Colon (tissue), 2 donors: ENCODE results near the gene MMP14.
"Not testable (repeated sequence)": the region's sequence is repeated elsewhere in the genome, so short reads cannot be mapped to it uniquely, and the experiment has no call there.

ENCODE experiments used
- FAIRE-seq: peaks from 2 replicates; lab custom pipeline; 2012; peaks lifted over from hg19 to GRCh38; lab: Jason Lieb, UNC
- donor health status: control.
- donor health status: control.

Gene MMP14

GRCh38 chr14:22842211-22843122 lies 6.1 kb downstream of the MMP14 start:
- FAIRE-seq: no peak

GRCh38 chr14:22843123-22843925 lies 6.9 kb downstream of the MMP14 start:
- no peak for FAIRE-seq

DNA sequence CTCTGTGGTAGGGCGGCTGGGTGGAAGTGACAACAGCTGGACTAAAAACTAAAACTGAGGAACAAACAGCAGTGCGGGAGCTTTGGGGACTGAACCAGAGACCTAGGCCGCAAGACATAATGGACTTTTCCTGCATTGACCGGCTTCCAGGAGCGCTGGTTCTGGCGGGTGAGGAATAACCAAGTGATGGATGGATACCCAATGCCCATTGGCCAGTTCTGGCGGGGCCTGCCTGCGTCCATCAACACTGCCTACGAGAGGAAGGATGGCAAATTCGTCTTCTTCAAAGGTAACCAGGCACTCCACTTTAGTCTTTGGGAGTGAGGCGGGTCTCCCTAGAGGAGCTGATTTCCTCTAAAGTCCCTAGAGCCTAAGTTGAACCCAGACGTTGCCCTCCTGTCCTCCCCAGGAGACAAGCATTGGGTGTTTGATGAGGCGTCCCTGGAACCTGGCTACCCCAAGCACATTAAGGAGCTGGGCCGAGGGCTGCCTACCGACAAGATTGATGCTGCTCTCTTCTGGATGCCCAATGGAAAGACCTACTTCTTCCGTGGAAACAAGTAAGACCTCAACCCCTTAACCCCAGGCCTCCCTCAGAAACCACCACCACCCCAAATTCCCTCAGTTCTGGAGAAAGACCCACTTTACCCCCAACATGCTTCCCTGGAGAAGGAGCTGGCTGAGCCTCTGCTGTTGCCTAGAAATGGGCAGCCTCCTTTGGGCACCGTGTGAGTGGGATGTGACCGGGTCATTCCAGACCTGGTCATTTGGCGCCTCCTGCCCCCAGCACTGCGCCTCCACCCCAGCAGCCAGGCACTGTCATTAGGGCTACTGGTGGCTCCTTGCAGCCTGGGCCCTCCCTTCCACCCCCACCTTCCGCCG lies 8.1 kb downstream of the MMP14 start:
- no peak for FAIRE-seq

- no peak for FAIRE-seq
Measured at GRCh38 chr14:22845103-22845394, 8.7 kb downstream of the MMP14 start.

DNA sequence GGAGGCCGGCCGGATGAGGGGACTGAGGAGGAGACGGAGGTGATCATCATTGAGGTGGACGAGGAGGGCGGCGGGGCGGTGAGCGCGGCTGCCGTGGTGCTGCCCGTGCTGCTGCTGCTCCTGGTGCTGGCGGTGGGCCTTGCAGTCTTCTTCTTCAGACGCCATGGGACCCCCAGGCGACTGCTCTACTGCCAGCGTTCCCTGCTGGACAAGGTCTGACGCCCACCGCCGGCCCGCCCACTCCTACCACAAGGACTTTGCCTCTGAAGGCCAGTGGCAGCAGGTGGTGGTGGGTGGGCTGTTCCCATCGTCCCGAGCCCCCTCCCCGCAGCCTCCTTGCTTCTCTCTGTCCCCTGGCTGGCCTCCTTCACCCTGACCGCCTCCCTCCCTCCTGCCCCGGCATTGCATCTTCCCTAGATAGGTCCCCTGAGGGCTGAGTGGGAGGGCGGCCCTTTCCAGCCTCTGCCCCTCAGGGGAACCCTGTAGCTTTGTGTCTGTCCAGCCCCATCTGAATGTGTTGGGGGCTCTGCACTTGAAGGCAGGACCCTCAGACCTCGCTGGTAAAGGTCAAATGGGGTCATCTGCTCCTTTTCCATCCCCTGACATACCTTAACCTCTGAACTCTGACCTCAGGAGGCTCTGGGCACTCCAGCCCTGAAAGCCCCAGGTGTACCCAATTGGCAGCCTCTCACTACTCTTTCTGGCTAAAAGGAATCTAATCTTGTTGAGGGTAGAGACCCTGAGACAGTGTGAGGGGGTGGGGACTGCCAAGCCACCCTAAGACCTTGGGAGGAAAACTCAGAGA lies 9.6 kb downstream of the MMP14 start:
- no peak for FAIRE-seq

GRCh38 chr14:22846811-22847307 lies 10.5 kb downstream of the MMP14 start:
- no peak for FAIRE-seq

DNA sequence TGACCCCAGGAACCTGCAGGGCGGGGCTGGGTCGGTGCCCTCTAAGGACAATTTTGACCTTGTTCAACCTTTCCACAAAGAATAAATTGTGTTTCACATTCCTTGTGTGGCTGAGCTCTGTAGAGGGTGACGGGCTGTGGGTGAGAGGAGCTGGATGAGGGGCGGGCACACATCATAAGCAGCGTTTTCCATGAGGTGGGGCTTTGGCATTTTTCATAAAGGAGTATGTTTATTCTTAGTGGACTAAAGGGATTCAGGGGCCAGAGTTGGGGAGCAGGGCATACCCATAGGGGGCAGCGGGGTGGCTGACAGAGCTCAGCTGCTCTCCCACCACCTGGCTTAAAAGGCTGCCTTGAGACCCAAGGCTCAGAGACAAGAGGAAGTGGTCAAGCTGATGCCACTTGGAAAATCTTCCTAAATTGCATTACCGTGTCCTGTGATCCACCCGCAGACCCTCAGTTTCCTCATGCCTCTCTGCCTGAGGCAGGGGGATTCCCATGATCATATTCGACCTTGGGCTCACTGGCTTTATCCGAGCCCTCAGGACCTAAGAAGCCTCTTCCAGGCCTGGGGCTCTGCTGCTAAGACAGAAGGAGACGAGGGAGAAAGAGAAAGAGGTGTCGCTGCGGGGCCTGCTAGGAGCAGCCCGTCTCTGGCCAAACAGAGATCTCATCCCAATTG lies 11.4 kb downstream of the MMP14 start:
- no peak for FAIRE-seq

DNA sequence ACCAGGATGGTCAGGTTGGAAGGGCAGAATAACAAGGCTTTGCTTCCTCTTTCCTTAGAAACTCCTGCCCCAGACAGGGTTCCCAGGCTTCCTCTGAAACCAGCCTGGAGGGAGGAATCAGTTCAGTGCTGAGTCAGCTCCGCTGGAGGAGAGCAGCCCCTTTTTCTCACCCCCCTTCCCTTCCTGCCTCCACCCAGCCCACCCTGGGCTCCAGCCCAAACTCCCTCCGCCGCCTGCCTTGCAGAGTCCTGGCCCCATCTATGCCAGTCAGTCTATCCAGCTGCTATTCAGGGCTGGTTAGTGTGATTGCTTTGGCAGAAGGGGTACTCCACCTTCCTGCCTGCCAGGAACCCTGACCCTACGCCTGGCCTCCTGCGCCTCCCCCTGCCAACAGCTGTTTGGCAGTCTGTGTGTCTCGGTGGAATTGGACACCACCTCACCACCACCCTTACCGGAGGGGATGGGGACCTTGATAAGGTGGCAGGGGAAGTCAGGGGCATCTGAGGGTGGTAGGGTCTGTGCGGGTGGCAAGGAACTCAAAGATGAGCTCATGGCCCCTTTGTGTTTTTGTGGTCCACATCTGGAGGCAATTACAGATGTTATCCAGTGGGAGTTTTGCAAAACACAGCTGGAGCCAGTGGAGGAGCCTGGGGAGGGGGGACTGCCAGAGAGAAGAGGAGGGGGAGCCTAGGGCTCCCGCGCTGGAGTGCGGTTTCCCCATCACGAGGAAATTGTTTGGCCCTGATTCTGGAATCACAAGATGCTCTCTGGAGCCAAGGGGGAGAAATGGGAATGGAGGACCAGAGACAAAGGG lies 12.2 kb downstream of the MMP14 start:
- FAIRE-seq: no peak

GRCh38 chr14:22849212-22849819 lies 12.9 kb downstream of the MMP14 start:
- FAIRE-seq: no peak

DNA sequence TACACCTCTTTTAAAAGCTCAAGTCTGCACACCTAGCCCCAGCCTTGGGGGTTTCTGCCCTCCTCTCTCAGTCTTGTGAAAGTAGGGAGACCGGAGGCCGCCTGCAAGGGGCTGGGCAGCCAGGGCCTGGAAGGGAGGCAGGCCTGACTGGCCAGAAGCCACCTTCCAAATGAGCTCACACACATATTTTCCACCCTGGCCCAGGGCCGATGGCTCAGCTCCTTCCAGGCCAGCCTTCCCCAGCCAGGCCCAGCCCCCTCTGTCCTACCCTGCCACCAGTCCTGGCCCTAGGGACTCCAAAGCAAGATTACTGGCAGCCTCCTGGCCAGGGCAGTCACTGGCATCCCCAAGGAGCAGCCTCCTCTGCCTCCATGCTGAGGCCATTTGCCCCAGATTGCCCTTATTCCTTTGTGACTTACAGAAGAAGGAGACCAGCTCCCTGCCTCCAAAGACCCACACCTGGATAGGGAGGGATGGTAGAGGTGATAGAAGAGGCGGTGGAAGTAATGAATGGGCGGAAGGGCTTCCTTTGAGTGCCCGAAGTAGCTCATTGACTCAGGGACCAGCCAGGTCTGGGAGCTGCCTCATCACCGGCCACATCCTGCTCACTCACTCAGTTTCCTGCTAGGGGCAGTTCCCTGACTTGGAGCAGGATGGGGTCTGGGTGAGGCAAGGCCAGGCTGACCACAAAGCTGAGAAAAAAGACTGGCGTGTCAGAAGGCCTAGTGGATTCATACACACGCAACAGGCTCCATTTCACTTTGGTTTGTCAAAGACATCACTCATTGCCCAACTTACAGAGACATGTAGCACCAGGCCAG lies 14.8 kb downstream of the MMP14 start:
- no peak for FAIRE-seq

- FAIRE-seq: not testable (repeated sequence)
Measured at GRCh38 chr14:22852178-22852577, 15.8 kb downstream of the MMP14 start.

- no peak for FAIRE-seq
Measured at GRCh38 chr14:22852599-22852939, 16.2 kb downstream of the MMP14 start.

DNA sequence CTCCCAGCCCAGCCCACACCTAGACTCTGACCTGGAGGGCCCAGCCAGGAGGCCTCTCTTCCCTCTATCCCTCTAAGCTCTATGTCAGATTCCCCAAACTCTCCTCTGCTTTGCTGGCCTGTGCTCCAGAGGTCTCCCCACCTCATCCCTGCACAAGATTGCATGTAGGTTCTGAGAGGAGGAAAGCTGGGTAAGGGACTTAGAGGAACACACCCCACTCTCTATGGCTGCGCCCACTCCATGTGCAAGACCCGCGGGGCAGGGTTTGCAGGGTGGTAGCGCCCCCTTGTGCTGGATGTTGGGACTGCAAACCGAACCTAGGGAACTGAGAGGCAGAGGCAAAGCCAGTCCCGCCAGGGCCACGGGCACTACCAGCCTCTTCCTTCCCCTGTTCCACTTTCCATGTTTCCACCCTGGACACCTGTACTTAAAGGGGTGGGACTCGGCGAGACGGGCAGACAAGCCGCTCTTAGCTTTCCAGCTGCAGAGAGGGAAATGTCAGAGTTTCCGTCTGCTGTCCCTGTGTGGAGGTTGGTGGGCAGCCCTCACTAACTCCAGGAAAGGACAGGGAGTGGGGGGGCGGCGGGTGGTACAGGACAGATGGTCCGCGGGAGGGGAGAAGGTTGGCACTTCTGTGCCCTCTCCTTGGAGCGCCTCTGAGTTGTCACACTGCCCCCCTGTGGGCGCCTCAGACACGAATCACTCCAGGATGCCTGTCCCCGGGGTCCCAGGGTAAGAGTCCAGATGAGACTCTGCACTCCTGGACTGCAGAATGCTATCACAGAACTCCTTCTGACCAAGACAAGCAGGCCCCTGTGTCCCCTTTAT lies 16.8 kb downstream of the MMP14 start:
- FAIRE-seq: no peak

DNA sequence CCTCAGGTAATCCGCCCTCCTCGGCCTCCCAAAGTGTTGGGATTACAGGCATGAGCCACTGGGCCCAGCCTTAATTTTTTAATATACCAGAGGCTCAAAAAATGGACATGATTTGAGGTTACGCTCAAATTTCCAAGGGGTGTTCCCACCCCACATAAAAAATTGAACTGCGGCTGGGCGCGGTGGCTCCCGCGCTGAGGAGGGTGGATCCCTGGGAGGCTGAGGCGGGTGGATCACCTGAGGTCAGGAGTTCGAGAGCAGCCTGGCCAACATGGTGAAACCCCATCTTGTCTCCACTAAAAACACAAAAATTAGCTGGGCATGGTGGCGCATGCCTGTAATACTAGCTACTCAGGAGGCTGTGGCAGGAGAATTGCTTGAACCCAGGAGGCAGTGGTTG lies 17.9 kb downstream of the MMP14 start:
- FAIRE-seq: not testable (repeated sequence)

GRCh38 chr14:22854963-22855724 lies 18.8 kb downstream of the MMP14 start:
- no peak for FAIRE-seq

DNA sequence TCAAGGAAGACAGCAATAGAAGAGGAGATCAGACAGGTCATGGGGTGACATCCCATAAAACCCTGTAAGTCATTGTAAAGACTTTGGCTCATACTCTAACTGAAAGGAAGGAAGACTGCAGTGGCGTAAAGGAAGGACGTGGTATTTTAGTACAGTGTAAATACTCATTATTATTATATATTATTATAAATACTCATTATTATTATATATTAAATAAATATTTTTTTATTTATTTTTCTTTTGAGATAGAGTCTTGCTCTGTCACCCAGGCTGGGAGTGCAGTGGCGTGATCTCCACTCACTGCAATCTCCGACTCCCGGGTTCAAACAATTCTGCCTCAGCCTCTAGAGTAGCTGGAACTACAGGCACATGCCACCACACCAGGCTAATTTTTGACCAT lies 20.0 kb downstream of the MMP14 start:
- FAIRE-seq: no peak

- not testable (repeated sequence) for FAIRE-seq
Measured at GRCh38 chr14:22860377-22860776, 24.0 kb downstream of the MMP14 start.
